Suprapubic skin (tissue), 4 donors: Measurements from ENCODE around the gene NHEJ1. TPM values are rescaled to one million over a fixed set of nuclear protein-coding genes. Genes with fewer than 3 reads are reported as not detected.

Experiments used
- DNase-seq, 2 donors: peaks; one replicate each; pipeline ENCODE4 v3.0.0-alpha.2; 2019; ENCODE audit warnings: low spot score in 2 of 2
- H3K27ac ChIP-seq: fragments of 200-600 bp; sonication (generic); one replicate; pipeline ENCODE4 v1.5.1; 2019
- H3K27me3 ChIP-seq: fragments of 200-600 bp; sonication (generic); one replicate; pipeline ENCODE4 v1.5.1; 2019
- H3K36me3 ChIP-seq: fragments of 200-600 bp; sonication (generic); one replicate; pipeline ENCODE4 v1.5.1; 2019
- H3K4me1 ChIP-seq: fragments of 200-600 bp; sonication (generic); one replicate; pipeline ENCODE4 v1.5.1; 2019
- H3K4me3 ChIP-seq: fragments of 200-600 bp; sonication (generic); one replicate; pipeline ENCODE4 v1.5.1; 2019; ENCODE audit warnings: mild to moderate bottlenecking
- H3K9me3 ChIP-seq: fragments of 200-600 bp; sonication (generic); one replicate; pipeline ENCODE4 v1.5.1; 2019
- CTCF ChIP-seq, 2 donors: fragments of 200-600 bp in 1 of 2; fragments of 450-650 bp in 1 of 2; sonication (generic) in 1 of 2; IDR thresholded peaks; one replicate each; pipeline ENCODE4 v1.5.1; 2016 to 2019; ENCODE audit warnings: antibody characterized with exemption in 2 of 2, mild to moderate bottlenecking in 1 of 2, moderate library complexity in 1 of 2
- EP300 ChIP-seq: sonication (generic); formaldehyde crosslinking; IDR thresholded peaks from one replicate; pipeline ENCODE4 v1.6.1; 2017; ENCODE audit warnings: antibody characterized with exemption
- POLR2A ChIP-seq, 2 donors: fragments of 450-650 bp; IDR thresholded peaks; one replicate each; pipeline ENCODE4 v1.6.1; 2017; ENCODE audit warnings: antibody characterized with exemption in 2 of 2, mild to moderate bottlenecking in 2 of 2, moderate library complexity in 2 of 2
- POLR2AphosphoS5 ChIP-seq, 3 donors: sonication (generic); formaldehyde crosslinking; IDR thresholded peaks; one replicate each; pipeline ENCODE4 v1.6.1; 2017; ENCODE audit warnings: antibody characterized with exemption in 3 of 3
- WGBS: methylation state at CpG from one replicate; pipeline ENCODE4 v1.1.5; 2018; 5-methylcytosine and 5-hydroxymethylcytosine counted together
- total RNA-seq, 4 donors: library from RNA; depleted of rRNA; stranded (reverse); fragments of >200 nt; gene quantifications; one replicate each; pipeline ENCODE4 v1.1.0, GENCODE V29; 2016

The NHEJ1 gene
- total RNA-seq, 4 donors from 2014 or later: 15.7 to 19.2 (median 18.3) TPM

DNA sequence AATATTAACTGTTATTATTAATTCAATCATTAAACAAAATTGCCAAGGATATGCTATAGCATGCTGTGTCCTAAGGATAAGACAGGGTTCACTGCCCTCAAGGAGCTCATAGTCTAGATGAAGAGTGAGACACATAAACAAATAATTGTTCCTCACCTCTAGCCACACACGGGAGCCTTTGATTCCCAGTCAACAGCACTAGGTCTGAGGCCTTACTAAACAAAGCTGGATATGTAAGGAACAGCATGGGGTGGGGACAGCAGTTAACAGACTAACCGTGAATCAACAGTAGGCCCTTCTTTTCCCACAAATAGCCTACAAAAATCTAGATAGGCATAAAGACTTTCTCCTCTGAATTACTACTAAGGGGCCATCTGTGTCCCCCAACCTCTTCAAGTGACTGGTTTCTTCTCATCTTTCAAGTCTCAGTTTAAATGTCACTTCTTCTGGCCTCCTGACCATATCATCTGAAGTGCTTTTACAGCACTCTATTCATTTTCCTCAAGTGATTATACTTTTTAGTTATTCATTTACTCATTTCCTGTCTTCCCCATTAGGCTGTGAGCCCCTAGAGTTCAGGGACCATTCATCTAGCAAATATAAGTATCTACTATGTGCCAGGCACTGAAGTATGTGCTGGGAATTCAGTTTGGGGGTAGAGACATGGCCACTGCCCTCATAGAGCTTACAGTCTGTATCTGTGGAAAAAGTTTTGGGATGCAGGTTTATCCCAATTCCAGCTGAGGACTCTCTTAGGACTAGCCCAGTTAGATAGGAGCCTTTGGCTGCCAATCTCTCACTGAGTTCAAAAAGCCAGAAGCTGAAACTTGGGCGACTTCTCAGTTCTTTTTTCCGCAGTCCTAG is 69.9 kb downstream of the NHEJ1 start:
- TF ChIP-seq POLR2A (IDR thresholded peaks at IDR 0.05) (no peak), EP300 (no peak), POLR2AphosphoS5 (IDR thresholded peaks at IDR 0.05) (no peak), CTCF (IDR thresholded peaks at IDR 0.05) (no peak)
- Histone ChIP-seq H3K9me3 (no peaks in the 10 kb centered on the region), H3K4me3 (no peak overlapping the region), H3K27me3 (no peaks in the 10 kb centered on the region), H3K4me1 (no peaks in the 10 kb centered on the region), H3K27ac (no peak overlapping the region), H3K36me3 (no peaks in the 10 kb centered on the region)
- WGBS: 84% methylated on average over 4 of the region's 4 CpGs
- DNase-seq: no peak

DNA sequence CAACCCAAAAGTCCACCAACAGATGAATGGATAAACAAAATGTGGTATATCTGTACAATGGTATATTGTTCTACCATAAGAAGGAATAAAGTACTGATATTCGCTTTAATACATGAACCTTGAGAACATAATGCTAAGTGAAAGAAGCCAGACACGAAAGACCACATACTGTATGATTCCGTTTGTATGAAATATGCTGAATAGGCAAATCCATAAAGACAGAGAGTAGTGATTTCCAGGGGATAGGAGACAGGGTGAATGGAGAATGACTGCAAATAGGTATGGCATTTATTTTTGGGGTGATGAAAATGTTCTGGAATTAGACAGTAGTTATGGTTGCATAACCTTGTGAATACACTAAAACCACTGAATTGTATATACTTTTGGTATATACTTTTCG is 71.3 kb downstream of the NHEJ1 start:
- no peak overlapping the region for H3K27ac ChIP-seq
- no peak overlapping the region for H3K4me3 ChIP-seq
- H3K27me3 ChIP-seq: no peaks in the 10 kb centered on the region
- TF ChIP-seq POLR2AphosphoS5 (IDR thresholded peaks at IDR 0.05): no peak
- TF ChIP-seq CTCF (IDR thresholded peaks at IDR 0.05): no peak
- TF ChIP-seq POLR2A (IDR thresholded peaks at IDR 0.05): no peak
- TF ChIP-seq EP300: no peak
- 95% methylated on average over 4 of the region's 4 CpGs for WGBS
- H3K36me3 ChIP-seq: no peaks in the 10 kb centered on the region
- H3K9me3 ChIP-seq: no peaks in the 10 kb centered on the region
- DNase-seq: no peak
- H3K4me1 ChIP-seq: no peaks in the 10 kb centered on the region

- no peak overlapping the region for H3K27ac ChIP-seq
- no peaks in the 10 kb centered on the region for H3K4me1 ChIP-seq
- TF ChIP-seq POLR2A (IDR thresholded peaks at IDR 0.05): no peak
- no peak for TF ChIP-seq CTCF (IDR thresholded peaks at IDR 0.05)
- no peak for TF ChIP-seq POLR2AphosphoS5 (IDR thresholded peaks at IDR 0.05)
- TF ChIP-seq EP300: no peak
- H3K9me3 ChIP-seq: no peaks in the 10 kb centered on the region
- WGBS: 88% methylated on average over 1 of the region's 1 CpG
- H3K4me3 ChIP-seq: no peak overlapping the region
- H3K36me3 ChIP-seq: no peaks in the 10 kb centered on the region
- H3K27me3 ChIP-seq: no peaks in the 10 kb centered on the region
- no peak for DNase-seq
Observed at GRCh38 chr2:219087848-219088247, 72.8 kb downstream of the NHEJ1 start.

GRCh38 chr2:219087361-219087760 is 73.3 kb downstream of the NHEJ1 start:
- WGBS: 91% methylated on average over 5 of the region's 5 CpGs
- H3K4me3 ChIP-seq: no peak overlapping the region
- no peaks in the 10 kb centered on the region for H3K36me3 ChIP-seq
- H3K4me1 ChIP-seq: no peaks in the 10 kb centered on the region
- H3K27ac ChIP-seq: no peak overlapping the region
- no peak for DNase-seq
- no peaks in the 10 kb centered on the region for H3K9me3 ChIP-seq
- TF ChIP-seq EP300: no peak
- TF ChIP-seq CTCF (IDR thresholded peaks at IDR 0.05): no peak
- no peak for TF ChIP-seq POLR2A (IDR thresholded peaks at IDR 0.05)
- no peak for TF ChIP-seq POLR2AphosphoS5 (IDR thresholded peaks at IDR 0.05)
- no peaks in the 10 kb centered on the region for H3K27me3 ChIP-seq

DNA sequence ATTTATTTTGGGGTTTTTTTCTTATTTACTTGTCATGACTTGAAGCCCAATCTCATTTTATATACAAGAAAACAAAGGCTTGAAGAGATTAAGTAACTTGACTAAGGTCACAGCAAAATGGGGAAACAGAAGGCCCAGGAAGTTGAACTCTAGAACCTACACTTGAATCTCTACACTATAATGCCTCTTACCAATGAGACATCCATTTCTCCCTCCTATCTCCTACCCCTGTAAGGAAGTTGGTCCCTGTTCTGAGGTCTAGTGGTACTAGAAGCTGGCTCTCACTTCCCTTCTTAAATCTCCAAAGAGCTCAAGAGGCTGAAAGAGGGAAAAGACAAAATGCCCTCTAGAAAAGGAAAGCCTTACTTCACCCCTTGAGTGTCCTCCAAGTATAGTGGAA is 74.4 kb downstream of the NHEJ1 start:
- no peaks in the 10 kb centered on the region for H3K4me1 ChIP-seq
- no peak overlapping the region for H3K27ac ChIP-seq
- DNase-seq: no peak
- no peaks in the 10 kb centered on the region for H3K27me3 ChIP-seq
- TF ChIP-seq EP300 (no peak), POLR2A (IDR thresholded peaks at IDR 0.05) (no peak), CTCF (IDR thresholded peaks at IDR 0.05) (no peak), POLR2AphosphoS5 (IDR thresholded peaks at IDR 0.05) (no peak)
- H3K4me3 ChIP-seq: no peak overlapping the region
- H3K9me3 ChIP-seq: no peaks in the 10 kb centered on the region
- no peaks in the 10 kb centered on the region for H3K36me3 ChIP-seq
